IMR-90 (cell line): ENCODE results near the gene DAPL1. TPM values are rescaled to one million over a fixed set of nuclear protein-coding genes. Genes with fewer than 3 reads are reported as not detected.
A peak's percentile ranks its signal among the peaks of the same experiment; 100 is the strongest.

ENCODE experiments used
- ATAC-seq: fragments of 200-7000 bp; cut with Tn5 transposase; 2 replicates; pipeline ENCODE4 v1.9.1; 2020; ENCODE audit warnings: low read depth, mild to moderate bottlenecking, moderate library complexity
- BruUV-seq: library from RNA; stranded (reverse); fragments of 400-500 nt; replicated peaks from 2 replicates; lab custom pipeline; 2021; lab: Mats Ljungman, UMichigan
- CTCF ChIA-PET: fragments of 300-600 bp; formaldehyde crosslinking; extraction: SDS; loops from one replicate; lab custom pipeline; 2021; ENCODE audit warnings: antibody characterized with exemption; lab: Yijun Ruan, JAX
- POLR2A ChIA-PET: fragments of 300-600 bp; sonication (Branson Sonifier 250); formaldehyde crosslinking; loops from one replicate; lab custom pipeline; 2022; ENCODE audit warnings: antibody characterized with exemption; ENCODE audit not compliant: unreplicated experiment; lab: Charles Lee
- DNase-seq: peaks from one replicate; pipeline ENCODE4 v3.0.0; 2013
- H2AFZ ChIP-seq: replicated peaks from 2 replicates; pipeline ENCODE3; 2013; ENCODE audit warnings: low read length, mild to moderate bottlenecking; ENCODE audit not compliant: poor library complexity
- H2AK5ac ChIP-seq: 2 replicates; pipeline ENCODE4 v1.6.1; 2013; ENCODE audit warnings: low read depth, low read length, inconsistent platforms
- H2AK9ac ChIP-seq: replicated peaks from 2 replicates; pipeline ENCODE3; 2013; ENCODE audit warnings: mild to moderate bottlenecking, low read depth, low read length, moderate library complexity; ENCODE audit not compliant: poor library complexity
- H2BK120ac ChIP-seq: 2 replicates; pipeline ENCODE4 v1.6.1; 2013; ENCODE audit warnings: low read depth, low read length, inconsistent platforms
- H2BK15ac ChIP-seq: 3 replicates; pipeline ENCODE4 v1.6.1; 2013; ENCODE audit warnings: low read depth, low read length, inconsistent platforms
- H2BK20ac ChIP-seq: 2 replicates; pipeline ENCODE4 v1.6.1; 2013; ENCODE audit warnings: low read depth, mild to moderate bottlenecking, inconsistent platforms, low read length, moderate library complexity
- H2BK5ac ChIP-seq: 2 replicates; pipeline ENCODE4 v1.6.1; 2013; ENCODE audit warnings: mild to moderate bottlenecking, low read depth, low read length, inconsistent platforms; ENCODE audit not compliant: poor library complexity, severe bottlenecking
- H3K14ac ChIP-seq: replicated peaks from 2 replicates; pipeline ENCODE4 v1.6.1; 2013; ENCODE audit warnings: low read depth, low read length, inconsistent platforms
- H3K18ac ChIP-seq: 2 replicates; pipeline ENCODE4 v1.6.1; 2013; ENCODE audit warnings: low read depth, low read length, control low read depth
- H3K23ac ChIP-seq: 2 replicates; pipeline ENCODE4 v1.6.1; 2013; ENCODE audit warnings: low read depth, low read length, inconsistent platforms
- H3K27ac ChIP-seq: 2 replicates; pipeline ENCODE4 v1.5.1; 2013; ENCODE audit warnings: mild to moderate bottlenecking, control low read depth, low read length; ENCODE audit not compliant: insufficient read depth
- H3K27me3 ChIP-seq: 2 replicates; pipeline ENCODE4 v1.6.1; 2013; ENCODE audit warnings: low read length; ENCODE audit not compliant: control insufficient read depth, insufficient read depth
- H3K36me3 ChIP-seq: 2 replicates; pipeline ENCODE4 v1.6.1; 2013; ENCODE audit warnings: low read length, mixed read lengths; ENCODE audit not compliant: control insufficient read depth, insufficient read depth
- H3K4ac ChIP-seq: 2 replicates; pipeline ENCODE4 v1.6.1; 2013; ENCODE audit warnings: low read depth, low read length, inconsistent platforms
- H3K4me1 ChIP-seq: 2 replicates; pipeline ENCODE4 v1.6.1; 2013; ENCODE audit warnings: low read length, mixed read lengths; ENCODE audit not compliant: control insufficient read depth, insufficient read depth
- H3K4me2 ChIP-seq: 2 replicates; pipeline ENCODE4 v1.6.1; 2013; ENCODE audit warnings: low read depth, mild to moderate bottlenecking, control low read depth, low read length, moderate library complexity
- H3K4me3 ChIP-seq: 2 replicates; pipeline ENCODE4 v1.5.1; 2013; ENCODE audit warnings: low read depth, mild to moderate bottlenecking, control low read depth, low read length, moderate library complexity; ENCODE audit not compliant: insufficient read depth
- H3K56ac ChIP-seq: 2 replicates; pipeline ENCODE4 v1.6.1; 2013; ENCODE audit warnings: low read length, inconsistent platforms; ENCODE audit not compliant: insufficient read depth; ENCODE audit errors: extremely low read depth
- H3K79me1 ChIP-seq, 2 experiments: 2 replicates each; pipeline ENCODE4 v1.6.1; 2013; ENCODE audit warnings: low read length in 2 of 2, inconsistent platforms in 1 of 2, low read depth in 1 of 2
- H3K9ac ChIP-seq: 2 replicates; pipeline ENCODE4 v1.6.1; 2013; ENCODE audit warnings: low read depth, low read length, control low read depth
- H3K9me1 ChIP-seq: 2 replicates; pipeline ENCODE4 v1.6.1; 2013; ENCODE audit warnings: low read length, inconsistent platforms; ENCODE audit not compliant: insufficient read depth
- H3K9me3 ChIP-seq: 2 replicates; pipeline ENCODE4 v1.6.1; 2013; ENCODE audit warnings: low read length; ENCODE audit not compliant: control insufficient read depth, insufficient read depth
- H4K20me1 ChIP-seq: 2 replicates; pipeline ENCODE4 v1.6.1; 2013; ENCODE audit warnings: low read length, inconsistent platforms; ENCODE audit not compliant: insufficient read depth
- H4K5ac ChIP-seq: 2 replicates; pipeline ENCODE4 v1.6.1; 2013; ENCODE audit warnings: mild to moderate bottlenecking, low read depth, low read length, control low read depth
- H4K8ac ChIP-seq, 2 experiments: 2 replicates each; pipeline ENCODE4 v1.6.1; 2013; ENCODE audit warnings: low read depth in 2 of 2, low read length in 2 of 2, control low read depth in 1 of 2, inconsistent platforms in 1 of 2
- H4K91ac ChIP-seq: 2 replicates; pipeline ENCODE4 v1.6.1; 2013; ENCODE audit warnings: low read depth, low read length, inconsistent platforms; ENCODE audit not compliant: insufficient read depth
- BHLHE40 ChIP-seq: fragments of 150-350 bp; IDR thresholded peaks from 2 replicates; pipeline ENCODE4 v1.6.1; 2016; ENCODE audit warnings: mild to moderate bottlenecking, low read depth, low read length
- CEBPB ChIP-seq: IDR thresholded peaks from 2 replicates; pipeline ENCODE4 v1.6.1; 2012; ENCODE audit warnings: low read depth, low read length, improper control_type of control experiment
- CHD1 ChIP-seq: IDR thresholded peaks from 2 replicates; pipeline ENCODE4 v1.6.1; 2012; ENCODE audit warnings: low read depth, low read length, improper control_type of control experiment
- CTCF ChIP-seq: conservative IDR thresholded peaks from 2 replicates; pipeline ENCODE4 v1.5.1; 2012; ENCODE audit warnings: mild to moderate bottlenecking, low read depth, low read length, improper control_type of control experiment
- FOS ChIP-seq: fragments of 150-350 bp; IDR thresholded peaks from 2 replicates; pipeline ENCODE4 v1.6.1; 2016; ENCODE audit warnings: low read depth, low read length
- MAFK ChIP-seq: IDR thresholded peaks from 2 replicates; pipeline ENCODE4 v1.6.1; 2012; ENCODE audit warnings: low read depth, low read length, improper control_type of control experiment
- MAZ ChIP-seq: IDR thresholded peaks from 2 replicates; pipeline ENCODE4 v1.6.1; 2012; ENCODE audit warnings: low read depth, mild to moderate bottlenecking, low read length, improper control_type of control experiment, moderate library complexity, borderline replicate concordance
- MXI1 ChIP-seq: IDR thresholded peaks from 2 replicates; pipeline ENCODE4 v1.6.1; 2012; ENCODE audit warnings: low read depth, mild to moderate bottlenecking, low read length, moderate library complexity, borderline replicate concordance
- NFE2L2 ChIP-seq: fragments of 150-350 bp; IDR thresholded peaks from 2 replicates; pipeline ENCODE4 v1.6.1; 2016; ENCODE audit warnings: low read depth, mild to moderate bottlenecking, low read length
- POLR2A ChIP-seq: IDR thresholded peaks from 2 replicates; pipeline ENCODE4 v1.6.1; 2012; ENCODE audit warnings: mild to moderate bottlenecking, low read depth, low read length
- RAD21 ChIP-seq: IDR thresholded peaks from 2 replicates; pipeline ENCODE4 v1.6.1; 2012; ENCODE audit warnings: low read length, improper control_type of control experiment
- RCOR1 ChIP-seq: IDR thresholded peaks from 2 replicates; pipeline ENCODE4 v1.6.1; 2012; ENCODE audit warnings: mild to moderate bottlenecking, low read length, improper control_type of control experiment; ENCODE audit not compliant: insufficient replicate concordance
- RFX5 ChIP-seq: IDR thresholded peaks from 2 replicates; pipeline ENCODE4 v1.8.0; 2012; ENCODE audit warnings: low read depth, mild to moderate bottlenecking, low read length, moderate library complexity
- SMC3 ChIP-seq: fragments of 150-350 bp; IDR thresholded peaks from 2 replicates; pipeline ENCODE4 v1.6.1; 2016; ENCODE audit warnings: low read depth, mild to moderate bottlenecking, antibody characterized with exemption, low read length, moderate library complexity
- WGBS, 2 experiments: methylation state at CpG; one replicate each; pipeline versions ENCODE4 v1.1.5 to v1.1.7; 2013; ENCODE audit warnings: missing lambda C conversion rate in 2 of 2; ENCODE audit not compliant: insufficient read length in 1 of 2; ENCODE audit errors: extremely low coverage in 2 of 2; 5-methylcytosine and 5-hydroxymethylcytosine counted together
- dilution Hi-C: fragments of 300-500 bp; cut with HindIII; formaldehyde crosslinking; loops from one replicate; pipeline ENCODE4 v1.14.3; 2018; ENCODE audit warnings: low sequenced_read_pairs; ENCODE audit not compliant: unreplicated experiment
- in situ Hi-C: fragments of 300-500 bp; cut with MboI; formaldehyde crosslinking; loops from 3 replicates; pipeline ENCODE4 v1.14.3; 2019; ENCODE audit warnings: low sequenced_read_pairs, inconsistent platforms, mixed read lengths
- intact Hi-C: fragments of 100-400 bp; cut with micrococcal nuclease; formaldehyde crosslinking; loops from 2 replicates; pipeline ENCODE4 v1.10.0; 2022
- polyA plus RNA-seq, 3 experiments: library from polyadenylated mRNA; depleted of rRNA; stranded (reverse); fragments of >200 nt; gene quantifications; 2 replicates each; pipeline ENCODE4 v1.2.3, GENCODE V29; 2012; ENCODE audit warnings: low replicate concordance in 1 of 3
- total RNA-seq: library from RNA; depleted of rRNA; stranded (reverse); fragments of >200 nt; gene quantifications from 2 replicates; pipeline ENCODE4 v1.2.3, GENCODE V29; 2012
- TF ChIP-seq, protein P1 (sequence below): fragments of 150-350 bp; IDR thresholded peaks from 2 replicates; pipeline ENCODE4 v1.6.1; 2016; ENCODE audit warnings: low read depth, mild to moderate bottlenecking, low read length, moderate library complexity, borderline replicate concordance
- TF ChIP-seq, protein P2 (sequence below): fragments of 150-350 bp; IDR thresholded peaks from 2 replicates; pipeline ENCODE4 v1.6.1; 2017; ENCODE audit warnings: mild to moderate bottlenecking, antibody characterized with exemption, low read length, low read depth

The DAPL1 gene
- total and polyA plus RNA-seq, 2 of the 4 experiments (the other 2 are of a cell fraction): not detected

- intact Hi-C loops (loop anchor here (10.0 kb wide), 1 partner anchor 1262 kb away; no protein-coding TSS in a partner anchor), in situ Hi-C loops (loop anchor here (25.0 kb wide), 1 partner anchor 994 kb away; no protein-coding TSS in a partner anchor), dilution Hi-C loops (no loop called here)
- H2BK120ac ChIP-seq: no peak overlapping the region
- no peak overlapping the region for H2BK20ac ChIP-seq
- ATAC-seq (no peak), DNase-seq (peak; percentile 2)
- ChIA-PET POLR2A (no interaction called here), CTCF (interaction anchor here (0.9 to 1.1 kb wide), 2 partner anchors 11 to 732 kb away, joined by 3 read pairs; no protein-coding TSS in a partner anchor)
- no peaks in the 10 kb centered on the region for H3K4me1 ChIP-seq
- no TSS peak for BruUV-seq
- no peak overlapping the region for H3K18ac ChIP-seq
- H4K20me1 ChIP-seq: no peaks in the 10 kb centered on the region
- H4K8ac ChIP-seq: no peak overlapping the region
- no peak overlapping the region for H3K56ac ChIP-seq
- no peak overlapping the region for H3K23ac ChIP-seq
- no peaks in the 10 kb centered on the region for H3K9me1 ChIP-seq
- H3K27ac ChIP-seq: no peak overlapping the region
- H3K4me3 ChIP-seq: no peak overlapping the region
- no peak overlapping the region for H2BK5ac ChIP-seq
- no peak overlapping the region for H2AFZ ChIP-seq
- H3K14ac ChIP-seq: no peak overlapping the region
- peaks cover 6% of the 10 kb centered on the region for H3K27me3 ChIP-seq
- H3K79me1 ChIP-seq: no peaks in the 10 kb centered on the region
- no peak overlapping the region for H2BK15ac ChIP-seq
- no peak overlapping the region for H2AK5ac ChIP-seq
- H4K5ac ChIP-seq: no peak overlapping the region
- H4K91ac ChIP-seq: no peak overlapping the region
- TF ChIP-seq CHD1 (no peak), MAZ (no peak), POLR2A (no peak), FOS (no peak), NFE2L2 (no peak), MXI1 (no peak), RCOR1 (no peak), MAFK (no peak), CEBPB (no peak), CTCF (no peak), BHLHE40 (no peak), RAD21 (no peak), RFX5 (no peak), SMC3 (no peak)
- TF ChIP-seq, protein P1, sequence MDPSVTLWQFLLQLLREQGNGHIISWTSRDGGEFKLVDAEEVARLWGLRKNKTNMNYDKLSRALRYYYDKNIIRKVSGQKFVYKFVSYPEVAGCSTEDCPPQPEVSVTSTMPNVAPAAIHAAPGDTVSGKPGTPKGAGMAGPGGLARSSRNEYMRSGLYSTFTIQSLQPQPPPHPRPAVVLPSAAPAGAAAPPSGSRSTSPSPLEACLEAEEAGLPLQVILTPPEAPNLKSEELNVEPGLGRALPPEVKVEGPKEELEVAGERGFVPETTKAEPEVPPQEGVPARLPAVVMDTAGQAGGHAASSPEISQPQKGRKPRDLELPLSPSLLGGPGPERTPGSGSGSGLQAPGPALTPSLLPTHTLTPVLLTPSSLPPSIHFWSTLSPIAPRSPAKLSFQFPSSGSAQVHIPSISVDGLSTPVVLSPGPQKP: no peak
- TF ChIP-seq, protein P2, sequence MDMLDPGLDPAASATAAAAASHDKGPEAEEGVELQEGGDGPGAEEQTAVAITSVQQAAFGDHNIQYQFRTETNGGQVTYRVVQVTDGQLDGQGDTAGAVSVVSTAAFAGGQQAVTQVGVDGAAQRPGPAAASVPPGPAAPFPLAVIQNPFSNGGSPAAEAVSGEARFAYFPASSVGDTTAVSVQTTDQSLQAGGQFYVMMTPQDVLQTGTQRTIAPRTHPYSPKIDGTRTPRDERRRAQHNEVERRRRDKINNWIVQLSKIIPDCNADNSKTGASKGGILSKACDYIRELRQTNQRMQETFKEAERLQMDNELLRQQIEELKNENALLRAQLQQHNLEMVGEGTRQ: no peak
- no peaks in the 10 kb centered on the region for H3K36me3 ChIP-seq
- no peaks in the 10 kb centered on the region for H3K9me3 ChIP-seq
- H3K9ac ChIP-seq: no peak overlapping the region
- H2AK9ac ChIP-seq: no peak overlapping the region
- H3K4me2 ChIP-seq: no peak overlapping the region
- H3K4ac ChIP-seq: no peak overlapping the region
- 72% methylated on average over 2 of the region's 8 CpGs; no CpG with 5 or more reads in 1 of the 2 experiments for WGBS, 2 experiments
Measured at GRCh38 chr2:158756331-158756730, 38.8 kb upstream of the DAPL1 start.
